Liver (tissue), 3 donors: Measurements from ENCODE around the gene LIMS1.
"Not testable (repeated sequence)": the region's sequence is repeated elsewhere in the genome, so short reads cannot be mapped to it uniquely, and the experiment has no call there.

Experiments used
- CTCF ChIP-seq: fragments of 150-350 bp; IDR thresholded peaks from 2 replicates; pipeline ENCODE4 v1.5.1; 2017; ENCODE audit warnings: improper control_type of control experiment, low read depth, low read length; ENCODE audit not compliant: missing input control
- EGR1 ChIP-seq, 2 donors: IDR thresholded peaks; 2 replicates each; pipeline ENCODE4 v1.6.1; 2016 to 2018; ENCODE audit warnings: antibody characterized with exemption in 2 of 2, low read depth in 2 of 2
- JUND ChIP-seq, 2 donors: IDR thresholded peaks; 2 replicates each; pipeline ENCODE4 v1.6.1; 2016; ENCODE audit warnings: antibody characterized with exemption in 2 of 2
- REST ChIP-seq: IDR thresholded peaks from 2 replicates; pipeline ENCODE4 v1.6.1; 2016; ENCODE audit warnings: antibody characterized with exemption, mild to moderate bottlenecking
- TAF1 ChIP-seq: conservative IDR thresholded peaks from 2 replicates; pipeline ENCODE4 v1.6.1; 2016; ENCODE audit warnings: antibody characterized with exemption, mild to moderate bottlenecking
- donor health status: healthy.
- donor health status: healthy.

- not testable (repeated sequence) for TF ChIP-seq TAF1; REST; CTCF; EGR1 (IDR thresholded peaks at IDR 0.05; ENCODE audit: low read depth in 2 of 2); JUND (IDR thresholded peaks at IDR 0.05)
Observed at GRCh38 chr2:108667140-108667539, 132.9 kb downstream of the LIMS1 start.
